SU-DHL-6 (cell line): Measurements from ENCODE around the gene CCR6.

Experiments
- H2AFZ ChIP-seq: fragments of 200-600 bp; sonication (generic); 2 replicates; pipeline ENCODE4 v1.6.1; 2014; ENCODE audit warnings: low read depth, mild to moderate bottlenecking, moderate library complexity, mixed read lengths, antibody characterized with exemption, low read length; ENCODE audit not compliant: severe bottlenecking
- H3F3A ChIP-seq: fragments of 200-600 bp; shearing (Covaris generic); 2 replicates; pipeline ENCODE4 v1.6.0; 2016; ENCODE audit warnings: antibody characterized with exemption, mild to moderate bottlenecking; ENCODE audit not compliant: insufficient read depth
- H3K27ac ChIP-seq: fragments of 200-600 bp; sonication (generic); 2 replicates; pipeline ENCODE4 v1.5.1; 2016; ENCODE audit warnings: low read depth, mild to moderate bottlenecking, low read length, moderate library complexity, mixed read lengths
- H3K27me3 ChIP-seq: fragments of 200-600 bp; sonication (generic), shearing (Covaris generic); 2 replicates; pipeline ENCODE4 v1.6.0; 2014; ENCODE audit warnings: mild to moderate bottlenecking, low read length
- H3K36me3 ChIP-seq: fragments of 200-600 bp; sonication (generic); 2 replicates; pipeline ENCODE4 v1.6.1; 2014; ENCODE audit warnings: mild to moderate bottlenecking, low read length, mixed read lengths
- H3K4me2 ChIP-seq: fragments of 300-600, 200-600 bp; shearing (Covaris generic), sonication (generic); 2 replicates; pipeline ENCODE4 v1.6.0; 2014; ENCODE audit warnings: low read length, low read depth, mild to moderate bottlenecking; ENCODE audit not compliant: poor library complexity, severe bottlenecking
- H3K4me3 ChIP-seq: fragments of 200-600 bp; sonication (generic); 2 replicates; pipeline ENCODE4 v1.5.1; 2014; ENCODE audit warnings: antibody characterized with exemption, low read length, mild to moderate bottlenecking, mixed read lengths; ENCODE audit not compliant: insufficient read depth, poor library complexity, severe bottlenecking
- H3K79me2 ChIP-seq: fragments of 200-600 bp; sonication (generic); 2 replicates; pipeline ENCODE4 v1.6.1; 2014; ENCODE audit warnings: mild to moderate bottlenecking, low read length, moderate library complexity; ENCODE audit not compliant: insufficient read depth
- H3K9ac ChIP-seq: fragments of 200-600 bp; sonication (generic); 2 replicates; pipeline ENCODE4 v1.7.0; 2014; ENCODE audit warnings: mild to moderate bottlenecking, low read length
- H3K9me2 ChIP-seq: fragments of 200-600 bp; sonication (generic); replicated peaks from 2 replicates; pipeline ENCODE4 v1.6.1; 2014; ENCODE audit warnings: low read length; ENCODE audit not compliant: insufficient read depth
- H3K9me3 ChIP-seq: fragments of 200-600 bp; sonication (generic); 2 replicates; pipeline ENCODE4 v1.6.1; 2014; ENCODE audit warnings: low read length, mixed read lengths; ENCODE audit not compliant: insufficient read depth
- H4K20me1 ChIP-seq: fragments of 200-600 bp; sonication (generic); 2 replicates; pipeline ENCODE4 v1.6.1; 2014; ENCODE audit warnings: low read depth, mild to moderate bottlenecking, antibody characterized with exemption, low read length, moderate library complexity, mixed read lengths
- EZH2phosphoT487 ChIP-seq: fragments of 200-600 bp; sonication (generic), shearing (Covaris generic); conservative IDR thresholded peaks from 2 replicates; pipeline ENCODE4 v1.6.1; 2018; ENCODE audit warnings: mild to moderate bottlenecking, antibody characterized with exemption, low read length, moderate library complexity, mixed read lengths
- TF ChIP-seq, protein P1 (sequence below): fragments of 200-600 bp; sonication (generic); IDR thresholded peaks from one replicate; pipeline ENCODE4 v1.5.1; 2017; ENCODE audit warnings: antibody characterized with exemption, mild to moderate bottlenecking, low read length, moderate library complexity; ENCODE audit not compliant: insufficient read depth, poor library complexity, severe bottlenecking

The CCR6 gene

DNA sequence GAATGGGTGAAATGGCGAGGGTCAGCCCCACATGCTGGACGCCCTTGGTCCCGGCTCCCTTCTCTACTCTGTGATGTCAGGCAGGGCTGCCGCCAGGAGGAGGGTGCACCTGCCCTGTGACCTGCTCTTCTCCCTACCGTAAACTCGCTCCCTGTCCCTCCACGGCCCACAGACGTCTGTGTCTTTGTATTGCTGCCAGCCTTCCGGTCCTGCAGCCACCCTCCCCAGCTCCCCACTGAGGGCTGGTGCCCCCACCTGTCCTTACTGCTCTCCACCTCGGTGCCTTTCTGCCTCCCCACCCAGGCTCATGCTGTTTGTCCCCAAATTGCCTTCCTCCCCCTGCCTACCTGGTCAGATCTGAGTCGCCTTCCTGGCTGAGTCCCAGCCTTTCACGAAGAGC lies 4.1 kb upstream of the CCR6 start:
- H3K27ac ChIP-seq: no peak overlapping the region
- no peaks in the 10 kb centered on the region for H3K79me2 ChIP-seq
- no peaks in the 10 kb centered on the region for H3K9me2 ChIP-seq
- no peaks in the 10 kb centered on the region for H3K9me3 ChIP-seq
- H3K4me2 ChIP-seq: peak overlapping the region; percentile 11
- no peaks in the 10 kb centered on the region for H3K27me3 ChIP-seq
- no peak overlapping the region for H2AFZ ChIP-seq
- TF ChIP-seq, protein P1, sequence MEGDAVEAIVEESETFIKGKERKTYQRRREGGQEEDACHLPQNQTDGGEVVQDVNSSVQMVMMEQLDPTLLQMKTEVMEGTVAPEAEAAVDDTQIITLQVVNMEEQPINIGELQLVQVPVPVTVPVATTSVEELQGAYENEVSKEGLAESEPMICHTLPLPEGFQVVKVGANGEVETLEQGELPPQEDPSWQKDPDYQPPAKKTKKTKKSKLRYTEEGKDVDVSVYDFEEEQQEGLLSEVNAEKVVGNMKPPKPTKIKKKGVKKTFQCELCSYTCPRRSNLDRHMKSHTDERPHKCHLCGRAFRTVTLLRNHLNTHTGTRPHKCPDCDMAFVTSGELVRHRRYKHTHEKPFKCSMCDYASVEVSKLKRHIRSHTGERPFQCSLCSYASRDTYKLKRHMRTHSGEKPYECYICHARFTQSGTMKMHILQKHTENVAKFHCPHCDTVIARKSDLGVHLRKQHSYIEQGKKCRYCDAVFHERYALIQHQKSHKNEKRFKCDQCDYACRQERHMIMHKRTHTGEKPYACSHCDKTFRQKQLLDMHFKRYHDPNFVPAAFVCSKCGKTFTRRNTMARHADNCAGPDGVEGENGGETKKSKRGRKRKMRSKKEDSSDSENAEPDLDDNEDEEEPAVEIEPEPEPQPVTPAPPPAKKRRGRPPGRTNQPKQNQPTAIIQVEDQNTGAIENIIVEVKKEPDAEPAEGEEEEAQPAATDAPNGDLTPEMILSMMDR: no peak
- no peak for TF ChIP-seq EZH2phosphoT487
- H3K4me3 ChIP-seq: no peak overlapping the region
- H3F3A ChIP-seq: peaks cover 26% of the 10 kb centered on the region; the same call in 1 of the 2 replicates
- H3K36me3 ChIP-seq: no peaks in the 10 kb centered on the region
- no peaks in the 10 kb centered on the region for H4K20me1 ChIP-seq
- no peak overlapping the region for H3K9ac ChIP-seq

DNA sequence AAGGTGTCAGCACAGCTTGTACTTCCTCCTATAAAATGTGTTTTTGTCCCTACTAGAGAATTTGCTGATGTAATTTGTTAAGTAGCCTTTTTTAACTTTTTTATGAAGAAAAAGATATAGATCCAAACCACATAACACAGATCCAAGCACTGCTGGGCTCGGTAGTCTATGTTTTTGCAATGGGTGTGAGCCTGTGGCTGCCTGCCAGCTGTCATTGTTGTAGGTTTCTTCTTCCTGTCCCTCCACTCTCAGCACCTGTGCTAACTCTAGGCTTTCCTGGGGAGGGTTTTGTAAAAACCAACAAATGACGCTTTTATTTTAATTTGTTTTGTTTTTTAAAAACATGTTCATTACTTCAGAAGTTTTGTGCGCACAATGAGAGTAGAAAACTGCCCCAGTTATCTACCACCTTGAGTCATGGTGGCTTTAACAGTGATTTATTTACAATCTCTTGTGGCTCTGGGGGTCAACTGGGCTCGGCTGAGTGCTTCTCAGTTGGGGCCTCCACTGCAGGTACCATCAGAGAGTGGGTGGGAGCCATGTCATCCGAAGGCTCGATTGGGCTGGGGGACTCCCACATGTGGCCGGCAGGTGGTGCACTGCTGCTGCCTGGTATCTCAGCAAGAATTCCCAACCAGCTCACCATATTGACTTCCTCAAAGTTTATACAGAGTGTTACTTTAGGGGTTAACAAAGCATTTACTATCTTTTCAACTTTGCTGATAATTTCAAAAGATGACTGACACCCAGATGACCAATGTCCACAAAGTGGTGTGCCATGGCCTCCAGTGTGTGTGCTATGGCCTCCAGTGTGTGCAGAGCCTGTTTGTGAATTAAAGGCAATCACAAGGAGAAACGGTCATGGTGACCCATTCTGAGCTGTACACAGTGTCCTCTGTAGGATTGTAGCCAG lies 3.0 kb upstream of the CCR6 start:
- H3K4me2 ChIP-seq: peak overlapping the region; percentile 11
- H2AFZ ChIP-seq: no peak overlapping the region
- TF ChIP-seq, protein P1: peak; percentile 68
- no peak for TF ChIP-seq EZH2phosphoT487
- H3K36me3 ChIP-seq: no peaks in the 10 kb centered on the region
- H3F3A ChIP-seq: peaks cover 18% of the 10 kb centered on the region; the same call in 1 of the 2 replicates
- no peak overlapping the region for H3K27ac ChIP-seq
- no peaks in the 10 kb centered on the region for H3K9me3 ChIP-seq
- H3K4me3 ChIP-seq: no peak overlapping the region
- H4K20me1 ChIP-seq: no peaks in the 10 kb centered on the region
- H3K9me2 ChIP-seq: no peaks in the 10 kb centered on the region
- H3K9ac ChIP-seq: no peak overlapping the region
- H3K79me2 ChIP-seq: no peaks in the 10 kb centered on the region
- H3K27me3 ChIP-seq: no peaks in the 10 kb centered on the region

DNA sequence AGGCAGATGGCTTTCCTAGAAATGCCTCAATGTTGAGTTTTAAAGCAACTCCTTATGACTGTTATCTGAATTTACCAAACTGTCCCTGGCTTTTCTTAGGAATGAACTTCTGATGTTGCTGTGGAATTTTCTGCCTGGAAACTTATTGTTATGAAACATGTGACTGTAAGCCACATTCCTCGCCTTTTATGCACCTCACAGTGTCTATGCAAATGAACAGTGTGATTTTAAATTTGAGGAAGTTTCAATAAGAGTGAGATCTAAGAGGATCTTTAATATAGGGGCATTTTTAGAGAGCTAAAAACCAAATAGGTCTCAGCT lies 2.4 kb upstream of the CCR6 start:
- Histone ChIP-seq H3K4me2 (no peak overlapping the region), H3K27ac (no peak overlapping the region), H3K9me2 (no peaks in the 10 kb centered on the region), H3K79me2 (no peaks in the 10 kb centered on the region), H4K20me1 (no peaks in the 10 kb centered on the region), H2AFZ (no peak overlapping the region), H3K36me3 (no peaks in the 10 kb centered on the region), H3K4me3 (no peak overlapping the region), H3K9ac (no peak overlapping the region), H3F3A (0 out of 2 replicates have a peak, but pooled peaks cover 12% of the 10 kb centered on the region), H3K27me3 (no peaks in the 10 kb centered on the region), H3K9me3 (no peaks in the 10 kb centered on the region)
- TF ChIP-seq, protein P1: no peak
- no peak for TF ChIP-seq EZH2phosphoT487
